Ovary (tissue), 3 donors: ENCODE data around the gene MITF.

ENCODE experiments used
- CTCF ChIP-seq, 3 donors: fragments of 450-650 bp in 2 of 3; fragments of 200-600 bp in 1 of 3; IDR thresholded peaks; one replicate each; pipeline versions ENCODE4 v1.5.1 to v1.8.0; 2016 to 2022; ENCODE audit warnings: antibody characterized with exemption in 3 of 3, mild to moderate bottlenecking in 1 of 3
- POLR2A ChIP-seq: fragments of 450-650 bp; IDR thresholded peaks from one replicate; pipeline ENCODE4 v1.6.1; 2017; ENCODE audit warnings: antibody characterized with exemption, mild to moderate bottlenecking, moderate library complexity
- donor health status: DM: no; HTN: no; CAD: no.

- TF ChIP-seq CTCF (IDR thresholded peaks at IDR 0.05) (no peak), POLR2A (no peak)
These were observed 248.6 kb downstream of the MITF start for GRCh38 chr3:69987833-69988232.
